GM13976 (cell line): ENCODE results near the gene ENO2.

Experiments used
- DNase-seq: peaks from one replicate; pipeline ENCODE4 v3.0.0; 2012; ENCODE audit warnings: low spot score
- in situ Hi-C: fragments of 300-500 bp; cut with MboI; formaldehyde crosslinking; loops from one replicate; pipeline ENCODE4 v1.12.0; 2022; ENCODE audit warnings: low sequenced_read_pairs, mixed read lengths, inconsistent platforms; ENCODE audit not compliant: unreplicated experiment
- TF ChIP-seq, protein P1 (sequence below): IDR thresholded peaks from 2 replicates; pipeline ENCODE4 v1.5.1; 2012; ENCODE audit warnings: borderline replicate concordance, mild to moderate bottlenecking; ENCODE audit not compliant: insufficient read depth; ENCODE audit errors: extremely low read depth, missing control alignments, control extremely low read depth

Gene ENO2

DNA sequence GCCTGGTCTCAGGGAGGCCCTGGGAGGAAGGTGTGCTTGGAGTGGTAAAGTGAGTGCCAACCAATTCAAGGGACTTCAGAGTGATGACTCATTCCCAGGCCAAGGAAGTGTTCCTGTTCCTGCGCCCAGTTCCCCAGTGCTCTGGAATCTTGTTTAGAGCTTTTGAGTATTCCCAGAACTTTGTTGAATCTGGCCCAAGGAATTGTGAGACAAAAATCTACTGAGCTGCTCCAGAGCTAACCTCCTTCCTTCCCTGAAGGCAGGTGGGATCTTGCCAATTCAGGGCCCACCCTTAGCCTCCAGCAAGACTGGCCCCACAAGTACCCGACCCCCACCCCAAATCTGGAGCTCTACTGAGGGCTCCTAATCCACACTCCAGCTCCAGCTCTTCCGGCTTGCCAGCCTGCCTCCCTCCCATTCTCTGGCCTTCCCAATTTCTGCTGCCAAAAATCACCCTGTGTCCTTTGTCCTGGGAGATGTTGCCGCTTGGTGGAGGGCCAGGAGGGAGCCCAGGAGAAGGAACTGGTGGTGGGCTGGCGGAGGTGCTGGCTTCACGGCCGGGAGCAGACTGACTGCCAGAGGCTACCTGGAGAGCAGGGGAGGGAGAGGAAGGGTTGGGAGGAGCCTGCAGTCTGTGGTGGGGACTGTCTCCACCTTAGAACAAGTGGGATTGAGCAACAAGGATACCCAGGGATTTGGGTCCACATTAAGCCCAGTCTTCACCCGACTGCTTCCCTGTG lies 11.3 kb downstream of the ENO2 start:
- in situ Hi-C loops = loop anchor here (25.0 kb wide), 1 partner anchor 187 kb away; the partner anchor contains the start of gene C1RL
- no peak for DNase-seq

DNA sequence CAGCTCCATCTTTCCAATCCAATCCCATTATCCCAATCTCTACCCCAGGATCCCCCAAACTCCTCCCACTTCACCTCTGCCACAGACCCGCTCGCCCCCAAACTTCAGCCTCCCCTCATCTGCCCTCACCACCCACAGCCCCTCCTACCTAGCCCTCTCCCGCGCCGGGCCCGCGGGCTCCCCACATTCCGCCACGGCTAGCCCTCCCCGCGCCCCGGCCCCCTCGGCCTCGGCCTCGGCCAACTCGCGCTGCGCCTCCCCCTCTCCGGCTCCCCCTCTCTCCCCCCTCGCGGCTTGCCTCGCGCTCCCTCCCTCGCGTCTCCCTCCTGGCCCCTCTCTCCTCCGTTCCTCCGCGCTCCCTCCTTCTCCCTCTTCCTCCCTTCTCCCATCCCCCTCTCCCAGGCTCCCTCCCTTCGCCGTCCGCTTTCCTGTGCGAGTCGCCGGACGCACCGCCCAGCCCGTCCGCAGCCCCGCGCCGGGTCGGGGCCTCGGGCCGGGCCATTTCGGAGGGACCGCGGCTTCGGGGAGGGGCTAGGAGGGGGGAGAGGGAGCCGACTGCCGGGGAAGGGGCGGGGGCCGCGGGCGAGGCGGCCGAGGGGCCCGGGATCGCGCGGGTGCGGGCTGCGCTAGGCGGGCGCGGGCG lies 13.1 kb downstream of the ENO2 start, which contains the start of gene ATN1:
Gene ATN1 (plus strand): TSS at position 581 of the 643 bp plus-strand sequence. CDS start 6,043 bp downstream, outside the sequence.
- TF ChIP-seq, protein P1, sequence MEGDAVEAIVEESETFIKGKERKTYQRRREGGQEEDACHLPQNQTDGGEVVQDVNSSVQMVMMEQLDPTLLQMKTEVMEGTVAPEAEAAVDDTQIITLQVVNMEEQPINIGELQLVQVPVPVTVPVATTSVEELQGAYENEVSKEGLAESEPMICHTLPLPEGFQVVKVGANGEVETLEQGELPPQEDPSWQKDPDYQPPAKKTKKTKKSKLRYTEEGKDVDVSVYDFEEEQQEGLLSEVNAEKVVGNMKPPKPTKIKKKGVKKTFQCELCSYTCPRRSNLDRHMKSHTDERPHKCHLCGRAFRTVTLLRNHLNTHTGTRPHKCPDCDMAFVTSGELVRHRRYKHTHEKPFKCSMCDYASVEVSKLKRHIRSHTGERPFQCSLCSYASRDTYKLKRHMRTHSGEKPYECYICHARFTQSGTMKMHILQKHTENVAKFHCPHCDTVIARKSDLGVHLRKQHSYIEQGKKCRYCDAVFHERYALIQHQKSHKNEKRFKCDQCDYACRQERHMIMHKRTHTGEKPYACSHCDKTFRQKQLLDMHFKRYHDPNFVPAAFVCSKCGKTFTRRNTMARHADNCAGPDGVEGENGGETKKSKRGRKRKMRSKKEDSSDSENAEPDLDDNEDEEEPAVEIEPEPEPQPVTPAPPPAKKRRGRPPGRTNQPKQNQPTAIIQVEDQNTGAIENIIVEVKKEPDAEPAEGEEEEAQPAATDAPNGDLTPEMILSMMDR = no peak
- in situ Hi-C loops = loop anchor here (25.0 kb wide), 1 partner anchor 185 kb away; the partner anchor contains the start of gene C1RL
- DNase-seq = peak; percentile 79

More for the DNA sequence above, 11.3 kb downstream of the ENO2 start:
- TF ChIP-seq, protein P1 = no peak

DNA sequence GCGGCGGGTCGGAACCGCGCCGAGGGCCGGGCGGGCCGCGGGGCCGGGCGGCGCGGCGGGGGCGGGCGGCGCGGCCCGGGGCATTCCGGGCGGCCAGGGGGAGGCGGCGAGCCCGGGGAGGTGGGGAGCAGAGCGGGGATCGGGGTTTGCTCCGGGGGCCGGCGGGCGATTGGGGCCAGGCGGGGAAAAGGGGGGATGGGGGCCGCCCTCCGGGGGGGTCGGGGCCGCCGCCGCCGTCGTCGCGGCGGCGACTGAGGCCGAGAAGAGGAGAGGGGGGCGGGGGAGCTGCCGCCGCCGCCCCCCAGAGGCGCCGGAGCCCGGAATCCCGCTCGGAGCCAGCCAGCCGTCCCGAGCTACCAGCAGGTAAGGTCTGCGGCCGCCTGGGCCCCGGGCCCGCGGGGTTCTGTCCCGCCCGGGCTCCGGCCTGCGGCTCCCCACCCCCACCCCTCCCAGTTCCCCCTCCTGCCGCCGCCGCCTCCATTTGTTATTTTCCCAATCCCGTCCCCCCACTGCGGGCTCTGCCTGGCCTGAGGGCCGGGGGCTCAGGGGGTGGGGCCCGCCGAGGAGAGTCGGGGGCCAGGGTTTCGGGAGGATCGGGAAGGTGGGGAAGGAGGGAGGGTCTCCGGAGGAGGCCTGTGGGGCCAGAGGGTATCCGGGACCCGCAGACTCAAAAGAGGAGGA lies 13.8 kb downstream of the ENO2 start:
- in situ Hi-C loops = loop anchor here (25.0 kb wide), 1 partner anchor 184 kb away; the partner anchor contains the start of gene C1RL
- peak; percentile 58 for DNase-seq
- TF ChIP-seq, protein P1 = no peak

DNA sequence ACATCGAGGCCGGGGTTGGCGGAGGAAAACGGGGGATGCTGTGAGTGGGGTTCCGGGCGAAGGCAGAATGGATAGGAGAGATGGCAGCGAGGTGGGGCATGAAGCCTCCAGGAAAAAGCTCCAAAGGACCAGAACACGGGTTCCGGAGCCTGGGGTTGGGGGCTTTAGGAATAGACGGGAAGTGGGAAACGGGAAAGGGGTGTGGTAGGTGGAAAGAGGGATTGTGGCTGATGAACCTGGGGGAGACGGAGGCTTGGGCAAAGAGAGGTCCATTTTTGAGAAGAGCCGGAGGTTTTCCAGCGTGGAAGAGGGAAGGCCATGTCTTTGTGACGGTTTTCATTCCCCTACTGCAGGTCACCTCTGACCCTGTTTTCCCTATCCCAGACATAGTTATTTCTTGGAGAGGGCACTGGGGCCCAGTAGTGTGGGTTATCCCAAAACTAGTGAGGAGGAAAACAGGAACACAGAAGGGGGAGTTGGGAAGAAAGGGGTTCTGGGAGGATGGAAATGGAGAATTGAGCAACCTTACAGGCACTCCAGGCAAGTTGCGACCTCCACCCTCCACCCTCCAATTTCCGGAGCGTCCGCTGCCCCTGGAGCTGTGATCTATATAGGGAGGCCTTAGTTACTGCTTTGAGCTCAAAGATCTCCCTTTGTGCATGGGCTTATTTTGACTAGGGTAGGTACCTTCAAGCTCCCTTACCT lies 14.5 kb downstream of the ENO2 start:
- DNase-seq = no peak
- in situ Hi-C loops = loop anchor here (25.0 kb wide), 1 partner anchor 183 kb away; the partner anchor contains the start of gene C1RL
- TF ChIP-seq, protein P1 = no peak

DNA sequence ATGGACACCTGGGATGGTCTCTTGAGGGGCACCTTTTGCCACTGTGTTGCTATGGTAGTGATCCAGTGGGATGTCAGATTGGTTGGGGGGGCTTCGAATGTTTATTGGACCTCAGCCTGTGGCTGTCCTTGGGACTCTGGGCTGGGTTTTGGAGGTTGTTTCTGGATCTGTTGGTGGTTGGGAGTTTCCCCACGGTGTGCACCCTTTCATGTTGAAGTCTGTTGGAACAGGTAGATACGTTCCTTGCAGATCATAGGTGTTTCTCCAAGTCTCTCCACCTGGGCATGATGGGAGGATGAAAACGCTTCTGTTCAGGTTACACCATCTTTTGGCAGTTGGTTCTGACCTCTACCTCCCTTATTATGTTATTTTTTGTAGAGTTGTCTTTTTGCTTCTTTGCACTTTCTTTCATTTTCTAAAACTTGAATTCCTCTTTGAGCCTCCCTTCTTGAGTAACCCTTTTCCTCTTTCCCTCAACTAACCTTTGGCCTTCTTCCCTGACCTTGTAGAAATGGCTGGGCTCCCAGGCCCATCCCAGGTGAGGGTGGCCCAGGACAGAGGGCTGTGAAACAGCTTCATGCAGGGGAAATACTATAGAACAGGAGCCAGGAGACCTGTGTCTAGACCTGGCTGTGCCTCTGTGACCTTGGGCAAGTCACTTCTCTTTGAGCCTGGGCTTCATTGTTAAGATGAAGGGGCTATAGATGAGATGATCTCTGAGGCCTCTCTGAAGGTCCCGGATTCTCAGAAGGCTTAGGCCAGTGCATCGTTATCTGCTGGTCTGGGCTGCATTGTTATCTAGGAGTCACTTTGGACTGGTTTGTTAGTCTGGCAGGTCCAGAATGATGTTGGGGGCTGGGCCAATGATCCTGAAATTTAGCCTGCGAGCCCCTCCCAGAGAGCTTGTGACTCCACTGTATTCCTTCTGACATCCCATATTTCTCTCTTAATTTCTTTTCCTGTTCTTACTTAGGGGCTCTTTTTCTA lies 15.4 kb downstream of the ENO2 start:
- DNase-seq = no peak
- in situ Hi-C loops = loop anchor here (25.0 kb wide), 1 partner anchor 183 kb away; the partner anchor contains the start of gene C1RL
- TF ChIP-seq, protein P1 = no peak
